Testis (tissue), 3 donors: Measurements from ENCODE around the gene VPS37B. TPM values are rescaled to one million over a fixed set of nuclear protein-coding genes. Genes with fewer than 3 reads are reported as not detected.

Experiments used
- DNase-seq: peaks from one replicate; pipeline ENCODE4 v3.0.0-alpha.2; 2019
- H3K27ac ChIP-seq, 2 donors: fragments of 200-600 bp; sonication (generic); one replicate each; pipeline ENCODE4 v1.5.1; 2019
- H3K27me3 ChIP-seq: fragments of 200-600 bp; sonication (generic); one replicate; pipeline ENCODE4 v1.5.1; 2019
- H3K36me3 ChIP-seq: fragments of 200-600 bp; sonication (generic); one replicate; pipeline ENCODE4 v1.5.1; 2017; ENCODE audit warnings: low read depth; ENCODE audit errors: missing control alignments
- H3K4me1 ChIP-seq: fragments of 200-600 bp; sonication (generic); one replicate; pipeline ENCODE4 v1.5.1; 2019
- H3K4me3 ChIP-seq, 2 donors: fragments of 200-600 bp; sonication (generic); one replicate each; pipeline ENCODE4 v1.5.1; 2017 to 2019
- H3K9me3 ChIP-seq: fragments of 200-600 bp; sonication (generic); one replicate; pipeline ENCODE4 v1.5.1; 2017
- POLR2A ChIP-seq: fragments of 450-650 bp; IDR thresholded peaks from one replicate; pipeline ENCODE4 v1.6.1; 2017; ENCODE audit warnings: antibody characterized with exemption, mild to moderate bottlenecking, moderate library complexity
- WGBS, 2 donors: methylation state at CpG; one replicate each; pipeline ENCODE4 v1.1.5; 2018; 5-methylcytosine and 5-hydroxymethylcytosine counted together
- intact Hi-C: fragments of 100-400 bp; cut with DNase I; formaldehyde crosslinking; loops from one replicate; pipeline ENCODE4 v1.15.1; 2023; ENCODE audit warnings: low total_unique reads
- polyA plus RNA-seq: library from polyadenylated mRNA; stranded (reverse); fragments of 350-450 nt; fragmentation: Illumina TruSeq; extraction: RNeasy Lipid Tissue Mini Kit (QIAGEN cat#74804); gene quantifications from one replicate; pipeline ENCODE4 v1.2.3, GENCODE V29; 2014; ENCODE audit warnings: low read depth, low replicate concordance; ENCODE audit not compliant: insufficient read depth
- total RNA-seq, 2 donors: library from RNA; depleted of rRNA; stranded (reverse); fragments of >200 nt; gene quantifications; one replicate each; pipeline ENCODE4 v1.2.3, GENCODE V29; 2016
- TF ChIP-seq, protein P1 (sequence below), 3 experiments: fragments of 450-650 bp in 2 of 3; fragments of 200-600 bp in 1 of 3; sonication (generic) in 1 of 3; IDR thresholded peaks; one replicate each; pipeline ENCODE4 v1.5.1; 2016 to 2019; ENCODE audit warnings: antibody characterized with exemption in 3 of 3, mild to moderate bottlenecking in 2 of 3, moderate library complexity in 1 of 3

VPS37B gene
- total and polyA plus RNA-seq, 3 donors from 2014 or later = 38.0 to 90.1 (median 75.8) TPM

DNA sequence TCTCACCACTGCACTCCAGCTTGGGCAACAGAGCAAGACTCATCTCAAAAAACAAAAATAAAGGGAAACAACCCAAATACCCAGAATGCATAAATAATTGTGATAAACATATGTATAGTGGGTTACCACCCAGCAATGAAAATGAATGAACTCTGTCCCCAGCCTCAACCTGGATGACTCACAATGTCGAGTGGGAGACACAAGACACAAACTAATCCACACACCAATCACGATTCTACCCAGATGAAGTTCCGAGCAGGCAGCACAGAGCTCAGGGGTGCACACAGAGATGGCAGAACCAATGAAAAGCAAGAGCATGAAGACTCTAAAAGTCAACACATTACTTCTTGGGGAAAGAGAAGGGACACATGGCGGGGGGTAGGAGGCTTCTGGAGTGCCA, 43.2 kb upstream of the VPS37B start:
- no peak for DNase-seq
- intact Hi-C loops = no loop called here
- Histone ChIP-seq H3K9me3 (no peaks in the 10 kb centered on the region), H3K27ac (no peak overlapping the region), H3K36me3 (no peaks in the 10 kb centered on the region), H3K4me3 (no peak overlapping the region), H3K4me1 (peaks cover 11% of the 10 kb centered on the region), H3K27me3 (no peaks in the 10 kb centered on the region)
- 82 to 90% methylated on average over 4 of the region's 4 CpGs for WGBS, 2 donors
- TF ChIP-seq, protein P1, sequence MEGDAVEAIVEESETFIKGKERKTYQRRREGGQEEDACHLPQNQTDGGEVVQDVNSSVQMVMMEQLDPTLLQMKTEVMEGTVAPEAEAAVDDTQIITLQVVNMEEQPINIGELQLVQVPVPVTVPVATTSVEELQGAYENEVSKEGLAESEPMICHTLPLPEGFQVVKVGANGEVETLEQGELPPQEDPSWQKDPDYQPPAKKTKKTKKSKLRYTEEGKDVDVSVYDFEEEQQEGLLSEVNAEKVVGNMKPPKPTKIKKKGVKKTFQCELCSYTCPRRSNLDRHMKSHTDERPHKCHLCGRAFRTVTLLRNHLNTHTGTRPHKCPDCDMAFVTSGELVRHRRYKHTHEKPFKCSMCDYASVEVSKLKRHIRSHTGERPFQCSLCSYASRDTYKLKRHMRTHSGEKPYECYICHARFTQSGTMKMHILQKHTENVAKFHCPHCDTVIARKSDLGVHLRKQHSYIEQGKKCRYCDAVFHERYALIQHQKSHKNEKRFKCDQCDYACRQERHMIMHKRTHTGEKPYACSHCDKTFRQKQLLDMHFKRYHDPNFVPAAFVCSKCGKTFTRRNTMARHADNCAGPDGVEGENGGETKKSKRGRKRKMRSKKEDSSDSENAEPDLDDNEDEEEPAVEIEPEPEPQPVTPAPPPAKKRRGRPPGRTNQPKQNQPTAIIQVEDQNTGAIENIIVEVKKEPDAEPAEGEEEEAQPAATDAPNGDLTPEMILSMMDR (IDR thresholded peaks at IDR 0.05) = no peak
- TF ChIP-seq POLR2A = no peak

DNA sequence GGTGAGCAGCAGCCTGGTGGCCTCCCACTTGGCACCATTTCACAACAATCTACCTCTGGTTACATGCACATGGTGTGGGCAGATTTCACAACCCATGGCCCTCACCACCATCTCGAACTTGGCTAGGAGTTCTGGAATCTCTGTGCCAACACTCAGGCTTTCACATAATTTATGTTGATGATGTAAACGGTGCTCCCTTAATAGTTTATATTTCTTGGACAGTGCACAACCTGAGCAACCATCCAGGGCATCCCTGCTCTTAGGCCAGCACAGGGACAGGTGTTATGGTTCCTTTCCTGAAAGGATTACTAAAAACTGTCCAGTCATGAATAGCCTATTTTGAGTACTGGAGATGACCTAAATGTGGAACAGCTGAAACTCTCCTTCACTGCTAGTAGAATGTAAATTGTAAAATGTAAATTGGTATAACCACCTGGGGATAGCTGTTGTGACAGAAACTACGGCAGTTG, 41.7 kb upstream of the VPS37B start:
- TF ChIP-seq, protein P1 (IDR thresholded peaks at IDR 0.05) = no peak
- TF ChIP-seq POLR2A = no peak
- Histone ChIP-seq H3K9me3 (no peaks in the 10 kb centered on the region), H3K4me3 (no peak overlapping the region), H3K27me3 (no peaks in the 10 kb centered on the region), H3K27ac (no peak overlapping the region), H3K4me1 (peaks cover 2% of the 10 kb centered on the region), H3K36me3 (no peaks in the 10 kb centered on the region)
- DNase-seq = no peak
- intact Hi-C loops = no loop called here
- WGBS, 2 donors = 75 to 83% methylated on average over 3 of the region's 3 CpGs

DNA sequence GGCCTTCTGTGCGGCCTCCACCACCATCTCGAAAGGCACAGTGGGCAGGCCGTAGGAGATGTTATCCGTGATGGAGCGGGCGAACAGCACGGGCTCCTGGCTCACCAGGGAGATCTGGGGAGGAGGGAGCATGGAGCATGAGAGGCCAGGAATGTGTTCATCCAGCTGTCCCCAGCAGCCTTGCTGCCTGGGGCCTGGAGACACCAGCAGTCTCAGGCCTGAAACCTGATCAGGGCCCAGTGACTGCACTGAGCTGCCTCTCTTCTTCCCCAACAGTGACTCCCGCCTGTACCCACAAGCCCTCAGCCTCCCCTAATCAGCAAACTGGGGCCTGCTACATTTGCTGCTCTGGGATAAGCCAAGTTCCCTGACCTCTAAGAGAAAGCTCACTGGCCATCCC, 39.4 kb upstream of the VPS37B start:
- no peak for DNase-seq
- H3K9me3 ChIP-seq = no peaks in the 10 kb centered on the region
- H3K27me3 ChIP-seq = no peaks in the 10 kb centered on the region
- H3K36me3 ChIP-seq = no peaks in the 10 kb centered on the region
- 86 to 95% methylated on average over 5 to 8 of the region's 8 CpGs for WGBS, 2 donors
- H3K4me3 ChIP-seq = no peak overlapping the region
- intact Hi-C loops = no loop called here
- TF ChIP-seq, protein P1 (IDR thresholded peaks at IDR 0.05) = no peak
- no peak for TF ChIP-seq POLR2A
- H3K4me1 ChIP-seq = no peaks in the 10 kb centered on the region
- H3K27ac ChIP-seq = no peak overlapping the region

DNA sequence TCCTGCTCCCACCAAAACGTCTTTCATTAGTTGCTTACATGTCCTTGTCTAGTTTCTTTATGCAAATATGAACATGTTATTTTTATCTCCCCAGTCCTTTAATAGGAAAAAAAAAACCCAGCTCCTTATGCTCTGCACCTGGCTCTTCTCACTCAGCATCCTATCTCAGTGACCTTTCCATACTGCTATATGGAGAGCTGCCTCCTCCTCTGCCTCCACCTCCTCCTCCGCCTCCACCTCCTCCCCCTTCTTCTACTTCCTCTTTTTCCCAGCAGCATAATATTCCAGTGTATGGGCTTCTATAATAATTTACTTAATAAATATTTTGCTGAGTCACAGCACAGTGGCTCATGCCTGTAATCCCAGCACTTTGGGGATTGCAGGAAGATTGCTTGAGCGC, 38.8 kb upstream of the VPS37B start:
- intact Hi-C loops = no loop called here
- no peaks in the 10 kb centered on the region for H3K9me3 ChIP-seq
- no peaks in the 10 kb centered on the region for H3K27me3 ChIP-seq
- TF ChIP-seq, protein P1 (IDR thresholded peaks at IDR 0.05) = no peak
- H3K4me1 ChIP-seq = no peaks in the 10 kb centered on the region
- 76 to 84% methylated on average over 3 of the region's 3 CpGs for WGBS, 2 donors
- DNase-seq = no peak
- H3K36me3 ChIP-seq = no peaks in the 10 kb centered on the region
- H3K4me3 ChIP-seq = no peak overlapping the region
- H3K27ac ChIP-seq = no peak overlapping the region

DNA sequence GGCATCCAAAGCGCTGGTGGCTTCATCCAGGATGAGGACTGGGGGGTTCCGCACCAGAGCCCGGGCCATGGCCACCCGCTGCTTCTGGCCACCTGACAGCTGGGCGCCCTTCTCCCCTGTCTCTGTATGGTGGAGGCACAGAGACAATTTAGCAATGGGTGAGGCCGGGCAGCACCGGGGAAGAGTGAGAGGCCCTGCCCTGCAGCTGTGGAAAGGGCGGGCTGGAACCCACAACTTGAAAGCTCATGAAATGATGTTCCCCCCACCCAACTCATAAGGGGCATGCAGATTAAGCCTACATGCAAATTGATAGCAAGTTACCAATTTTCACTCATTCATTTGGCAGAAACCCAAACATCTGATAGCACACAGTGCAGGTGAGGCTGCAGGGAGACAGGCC, 36.3 kb upstream of the VPS37B start:
- no peaks in the 10 kb centered on the region for H3K36me3 ChIP-seq
- TF ChIP-seq, protein P1 (IDR thresholded peaks at IDR 0.05) = no peak
- no peak for TF ChIP-seq POLR2A
- 94 to 100% methylated on average over 4 to 8 of the region's 8 CpGs for WGBS, 2 donors
- H3K4me1 ChIP-seq = no peaks in the 10 kb centered on the region
- H3K9me3 ChIP-seq = no peaks in the 10 kb centered on the region
- no peak for DNase-seq
- no peak overlapping the region for H3K4me3 ChIP-seq
- H3K27ac ChIP-seq = no peak overlapping the region
- intact Hi-C loops = no loop called here
- H3K27me3 ChIP-seq = no peaks in the 10 kb centered on the region
